ENCODE measurements around the gene ZNF567.
"Not testable (repeated sequence)": the region's sequence is repeated elsewhere in the genome, so short reads cannot be mapped to it uniquely, and the experiment has no call there.

The ZNF567 gene

GRCh38 chr19:36719687-36720556 lies 32.5 kb downstream of the ZNF567 start:
- Histone ChIP-seq H2AFZ (ENCODE audit: low read length) (no peak overlapping the region), H3K27ac (ENCODE audit: low read length) (no peak overlapping the region), H3K4me2 (ENCODE audit: low read depth, low read length) (no peak overlapping the region), H3K4me3 (ENCODE audit: low read length) (no peak overlapping the region), H3K27me3 (replicated peaks; ENCODE audit: insufficient read depth, low read length) (no peaks in the 10 kb centered on the region), H3K4me1 (ENCODE audit: low read length) (no peaks in the 10 kb centered on the region), H4K20me1 (ENCODE audit: insufficient read depth, low read length) (no peaks in the 10 kb centered on the region), H3F3A (ENCODE audit: insufficient read depth, low read length) (no peaks in the 10 kb centered on the region), H3K9me2 (replicated peaks; ENCODE audit: insufficient read depth, low read length) (no peaks in the 10 kb centered on the region), H3K9ac (ENCODE audit: low read length) (no peak overlapping the region), H3K36me3 (replicated peaks; ENCODE audit: insufficient read depth, low read length) (peaks cover 40% of the 10 kb centered on the region), H3K79me2 (ENCODE audit: low read length) (no peaks in the 10 kb centered on the region), H3K9me3 (replicated peaks; ENCODE audit: insufficient read depth, low read length) (no peaks in the 10 kb centered on the region)
- no peak for DNase-seq
- no peak for TF ChIP-seq CTCF (IDR thresholded peaks at IDR 0.05; ENCODE audit: low read length)
- no peak for TF ChIP-seq EZH2 (optimal IDR thresholded peaks at IDR 0.05; ENCODE audit: low read depth, low read length)
- TF ChIP-seq EZH2phosphoT487 (IDR thresholded peaks at IDR 0.05; ENCODE audit: low read length), result no peak

- not testable (repeated sequence) for H3K9ac ChIP-seq (ENCODE audit: low read length); H2AFZ ChIP-seq (ENCODE audit: low read length); H3K4me1 ChIP-seq (ENCODE audit: low read length); H3K4me2 ChIP-seq (ENCODE audit: low read depth, low read length); H3F3A ChIP-seq (ENCODE audit: insufficient read depth, low read length); H3K36me3 ChIP-seq (replicated peaks; ENCODE audit: insufficient read depth, low read length); H3K4me3 ChIP-seq (ENCODE audit: low read length); H3K27me3 ChIP-seq (replicated peaks; ENCODE audit: insufficient read depth, low read length); DNase-seq; H3K27ac ChIP-seq (ENCODE audit: low read length); H3K79me2 ChIP-seq (ENCODE audit: low read length); H4K20me1 ChIP-seq (ENCODE audit: insufficient read depth, low read length); H3K9me2 ChIP-seq (replicated peaks; ENCODE audit: insufficient read depth, low read length); H3K9me3 ChIP-seq (replicated peaks; ENCODE audit: insufficient read depth, low read length)
Measured at GRCh38 chr19:36736166-36736565, 48.8 kb downstream of the ZNF567 start.

GRCh38 chr19:36745870-36746269 lies 58.5 kb downstream of the ZNF567 start:
- Histone ChIP-seq H2AFZ (ENCODE audit: low read length) (no peak overlapping the region), H3K9ac (ENCODE audit: low read length) (no peak overlapping the region), H3K9me3 (replicated peaks; ENCODE audit: insufficient read depth, low read length) (no peaks in the 10 kb centered on the region), H3K4me3 (ENCODE audit: low read length) (no peak overlapping the region), H3K79me2 (ENCODE audit: low read length) (no peaks in the 10 kb centered on the region), H3K4me2 (ENCODE audit: low read depth, low read length) (no peak overlapping the region), H3K27ac (ENCODE audit: low read length) (no peak overlapping the region), H3K9me2 (replicated peaks; ENCODE audit: insufficient read depth, low read length) (no peaks in the 10 kb centered on the region), H3F3A (ENCODE audit: insufficient read depth, low read length) (no peaks in the 10 kb centered on the region), H3K27me3 (replicated peaks; ENCODE audit: insufficient read depth, low read length) (no peaks in the 10 kb centered on the region), H3K36me3 (replicated peaks; ENCODE audit: insufficient read depth, low read length) (no peaks in the 10 kb centered on the region), H4K20me1 (ENCODE audit: insufficient read depth, low read length) (no peaks in the 10 kb centered on the region), H3K4me1 (ENCODE audit: low read length) (no peaks in the 10 kb centered on the region)
- TF ChIP-seq EZH2phosphoT487 (IDR thresholded peaks at IDR 0.05; ENCODE audit: low read length) (no peak), EZH2 (optimal IDR thresholded peaks at IDR 0.05; ENCODE audit: low read depth, low read length) (no peak), CTCF (IDR thresholded peaks at IDR 0.05; ENCODE audit: low read length) (no peak)
- DNase-seq, result no peak

- H3K4me1 ChIP-seq (ENCODE audit: low read length), result no peaks in the 10 kb centered on the region
- no peak for DNase-seq
- no peaks in the 10 kb centered on the region for H3K36me3 ChIP-seq (replicated peaks; ENCODE audit: insufficient read depth, low read length)
- no peaks in the 10 kb centered on the region for H3F3A ChIP-seq (ENCODE audit: insufficient read depth, low read length)
- no peak overlapping the region for H3K9ac ChIP-seq (ENCODE audit: low read length)
- H3K79me2 ChIP-seq (ENCODE audit: low read length), result no peaks in the 10 kb centered on the region
- TF ChIP-seq CTCF (IDR thresholded peaks at IDR 0.05; ENCODE audit: low read length) (no peak), EZH2phosphoT487 (IDR thresholded peaks at IDR 0.05; ENCODE audit: low read length) (no peak), EZH2 (optimal IDR thresholded peaks at IDR 0.05; ENCODE audit: low read depth, low read length) (no peak)
- no peaks in the 10 kb centered on the region for H3K27me3 ChIP-seq (replicated peaks; ENCODE audit: insufficient read depth, low read length)
- H3K9me2 ChIP-seq (replicated peaks; ENCODE audit: insufficient read depth, low read length), result no peaks in the 10 kb centered on the region
- no peak overlapping the region for H3K4me3 ChIP-seq (ENCODE audit: low read length)
- no peak overlapping the region for H3K4me2 ChIP-seq (ENCODE audit: low read depth, low read length)
- H2AFZ ChIP-seq (ENCODE audit: low read length), result no peak overlapping the region
- H3K27ac ChIP-seq (ENCODE audit: low read length), result no peak overlapping the region
- no peaks in the 10 kb centered on the region for H4K20me1 ChIP-seq (ENCODE audit: insufficient read depth, low read length)
- H3K9me3 ChIP-seq (replicated peaks; ENCODE audit: insufficient read depth, low read length), result no peaks in the 10 kb centered on the region
Measured at GRCh38 chr19:36747750-36748149, 60.3 kb downstream of the ZNF567 start.
